Activated CD8-positive, alpha-beta memory T cell treated with anti-CD3 and anti-CD28 coated beads for 24 hours (primary cell): Measurements from ENCODE around the gene RAI1.

ENCODE experiments used
- DNase-seq: peaks from one replicate; pipeline ENCODE4 v3.0.0-alpha.2; 2020

The RAI1 gene

GRCh38 chr17:17700251-17700969 lies 19.2 kb downstream of the RAI1 start:
- DNase-seq, result no peak

DNA sequence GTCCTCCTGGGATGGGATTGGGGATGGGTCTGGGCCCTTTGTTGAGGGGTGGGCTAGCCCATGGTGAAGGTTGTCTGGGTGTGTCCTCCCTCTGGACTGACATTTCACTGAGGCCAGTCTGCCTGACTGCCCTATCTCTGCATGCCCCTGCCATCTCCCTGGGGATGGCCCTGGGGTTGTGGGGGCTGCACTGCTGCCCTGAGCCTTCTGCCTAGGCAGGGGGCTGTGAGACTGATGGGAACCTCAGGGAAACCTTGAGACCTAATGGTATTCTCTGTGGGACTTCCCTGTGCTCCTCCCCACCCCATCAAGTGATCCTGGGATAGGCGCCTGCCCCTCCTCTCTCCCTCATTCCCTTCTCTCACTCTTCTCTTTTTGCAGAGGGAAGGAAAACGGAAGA lies 19.9 kb downstream of the RAI1 start:
- no peak for DNase-seq

DNA sequence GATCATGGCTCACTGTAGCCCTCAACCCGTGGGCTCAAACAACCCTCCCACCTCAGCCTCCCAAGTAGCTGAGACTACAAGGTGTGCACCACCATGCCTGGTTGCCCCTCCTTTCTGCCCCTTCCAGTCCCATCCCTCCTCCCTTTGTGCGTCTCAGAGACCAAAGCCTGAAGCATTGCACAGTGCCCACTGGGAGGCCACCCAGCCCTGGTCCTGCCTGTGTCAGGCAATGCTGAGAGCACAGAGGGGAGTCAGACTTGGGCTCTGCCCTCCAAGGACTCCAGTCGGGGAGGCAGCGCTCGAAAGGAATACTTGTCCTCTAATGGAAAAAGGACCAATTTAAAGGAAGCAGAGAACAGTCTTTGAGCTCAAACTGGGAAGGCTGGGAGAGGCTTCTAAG lies 20.4 kb downstream of the RAI1 start:
- no peak for DNase-seq

GRCh38 chr17:17702449-17703139 lies 21.3 kb downstream of the RAI1 start:
- no peak for DNase-seq

GRCh38 chr17:17703140-17703919 lies 22.1 kb downstream of the RAI1 start:
- DNase-seq, result no peak

- no peak for DNase-seq
Measured at GRCh38 chr17:17704931-17705330, 23.7 kb downstream of the RAI1 start.

DNA sequence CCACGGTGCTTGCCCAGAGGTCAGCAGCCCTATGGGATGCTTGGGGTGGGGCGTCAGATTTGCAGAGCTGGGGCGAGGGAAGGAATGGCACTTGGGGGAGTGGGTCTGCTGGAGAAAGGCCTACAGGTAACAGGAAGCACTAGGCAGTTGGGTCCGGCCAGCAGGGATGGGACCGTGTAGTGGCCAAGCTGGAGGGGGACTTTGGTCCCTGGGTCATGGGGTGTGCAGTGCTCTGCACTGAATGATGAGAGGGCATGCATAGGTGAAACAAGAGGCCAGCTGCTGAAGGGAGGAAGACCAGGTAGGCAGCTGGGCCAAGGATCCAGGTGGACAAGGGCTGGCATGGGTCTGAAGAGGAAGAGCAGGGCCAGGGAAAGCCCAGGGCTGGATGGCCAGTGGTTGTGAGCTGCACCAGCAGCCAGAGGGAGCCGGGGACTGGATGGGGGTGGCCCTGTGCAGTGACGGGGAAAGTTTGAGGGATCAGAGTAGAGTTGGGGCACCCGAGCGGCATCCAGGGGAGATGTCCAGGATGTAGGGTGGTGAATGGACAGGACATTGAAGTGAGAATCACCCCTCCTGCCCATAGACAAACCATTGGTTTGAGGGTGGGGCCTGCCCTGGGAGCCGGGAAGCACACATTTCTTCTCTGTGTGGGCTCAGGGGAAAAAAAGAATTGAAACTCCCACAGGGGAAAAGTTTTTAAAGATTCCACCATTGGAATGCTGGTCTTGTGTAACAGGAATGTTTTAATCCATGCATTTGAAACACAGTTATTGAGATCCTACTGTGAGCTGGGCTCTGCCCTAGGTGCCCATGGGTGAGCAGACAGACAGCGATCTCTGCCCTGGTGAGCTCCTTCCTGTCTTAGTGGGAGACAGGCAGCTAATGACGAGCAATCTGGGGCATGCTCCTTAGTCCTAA lies 25.1 kb downstream of the RAI1 start:
- DNase-seq, result no peak

GRCh38 chr17:17708295-17708694 lies 27.0 kb downstream of the RAI1 start:
- DNase-seq, result no peak

- no peak for DNase-seq
Measured at GRCh38 chr17:17708816-17709215, 27.6 kb downstream of the RAI1 start.

DNA sequence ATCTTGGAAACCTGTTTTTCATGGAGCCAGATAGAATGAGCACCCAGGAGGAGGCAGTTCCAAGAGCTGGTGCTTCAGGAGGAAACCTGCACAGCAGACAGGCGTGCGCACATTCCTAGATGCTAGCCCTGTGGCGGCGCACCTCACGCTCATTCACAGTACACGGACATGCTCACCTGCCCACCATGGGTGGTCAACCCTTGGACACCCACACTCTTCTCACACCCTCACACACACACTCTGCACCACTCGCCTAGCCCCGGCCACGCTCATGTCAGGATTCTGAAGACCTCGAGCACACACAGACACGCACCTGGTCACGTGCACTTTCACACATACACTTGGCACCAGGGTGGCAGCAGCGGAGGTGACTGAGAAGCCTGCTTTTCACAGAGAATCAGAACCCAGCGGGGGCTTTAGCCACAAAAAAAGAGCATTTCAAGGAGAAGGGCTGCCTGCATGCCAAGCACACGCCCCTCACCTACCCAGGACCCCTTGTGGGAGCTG lies 28.6 kb downstream of the RAI1 start:
- DNase-seq, result no peak

- no peak for DNase-seq
Measured at GRCh38 chr17:17710355-17710727, 29.1 kb downstream of the RAI1 start.

DNA sequence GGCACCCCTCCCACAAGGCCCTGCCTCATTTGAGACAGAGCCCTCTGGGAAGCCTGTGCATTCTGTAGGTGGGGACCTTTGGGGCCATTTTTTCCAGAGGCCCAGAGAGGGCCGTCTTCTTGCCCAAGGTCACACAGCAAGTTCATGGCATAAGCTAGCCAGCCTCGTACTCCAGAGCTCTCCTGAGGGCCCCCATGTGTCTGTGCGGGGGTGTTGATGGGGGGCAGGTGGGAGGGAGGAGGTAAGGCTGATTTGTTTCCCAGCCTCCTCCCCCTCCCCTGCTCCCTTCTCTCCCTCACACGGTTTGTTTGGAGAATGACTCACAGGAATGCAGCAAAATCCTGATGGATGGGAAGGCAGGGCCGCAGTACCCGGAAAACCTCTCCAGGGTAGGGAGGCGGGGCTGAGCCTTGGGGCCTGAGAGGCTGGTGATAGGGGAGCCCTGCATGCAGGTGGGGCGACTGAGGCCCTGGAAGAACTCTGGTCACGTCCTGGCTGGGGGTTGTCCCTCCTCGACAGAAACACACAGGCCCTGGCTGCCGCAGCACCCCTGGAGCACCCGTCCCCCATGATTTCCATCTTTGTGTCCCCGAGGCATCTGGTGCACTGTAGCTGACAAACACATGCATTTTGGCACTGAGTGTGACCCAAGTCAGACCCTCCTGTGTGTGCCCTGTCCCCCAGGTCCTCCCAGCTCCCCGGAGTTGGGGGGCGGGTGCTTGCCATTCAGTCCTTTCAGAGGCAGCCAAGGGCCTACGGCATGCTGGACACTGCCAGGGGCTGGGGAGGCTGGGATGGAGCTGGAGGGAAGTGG lies 29.7 kb downstream of the RAI1 start:
- DNase-seq, result no peak

- no peak for DNase-seq
Measured at GRCh38 chr17:17711641-17712162, 30.4 kb downstream of the RAI1 start.

DNA sequence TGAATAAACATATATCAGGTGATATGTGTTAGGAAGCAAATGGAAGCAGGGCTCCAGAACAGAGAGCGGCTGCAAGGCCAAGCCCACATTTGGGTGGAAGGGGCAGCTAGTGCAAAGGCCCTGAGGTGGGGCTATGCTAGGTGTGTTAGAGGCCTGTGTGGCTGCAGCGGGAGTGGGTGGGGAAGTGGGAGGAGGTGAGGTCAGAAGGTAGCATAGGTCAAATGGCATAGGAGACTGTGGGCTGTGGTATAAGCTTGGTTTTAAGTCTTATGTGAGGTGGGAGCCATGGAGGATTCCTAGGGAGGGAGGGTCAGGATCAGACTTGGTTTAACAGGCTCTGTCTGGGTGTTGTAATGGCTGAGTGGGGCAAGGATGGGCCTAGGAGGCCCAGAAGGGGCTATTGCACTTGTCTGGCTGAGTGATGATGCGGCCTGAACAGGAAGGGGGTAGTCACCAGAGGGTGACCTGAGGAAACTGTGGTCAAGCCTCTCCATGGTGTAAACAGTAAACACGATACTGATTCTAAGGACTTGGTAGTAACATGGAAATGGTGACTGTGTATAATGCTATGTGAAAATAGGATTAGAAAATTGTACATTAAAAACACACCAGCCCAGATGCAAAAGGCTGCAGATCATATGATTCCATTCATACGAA lies 31.1 kb downstream of the RAI1 start:
- DNase-seq, result no peak

GRCh38 chr17:17713839-17714238 lies 32.6 kb downstream of the RAI1 start:
- no peak for DNase-seq

GRCh38 chr17:17714261-17714866 lies 33.1 kb downstream of the RAI1 start:
- DNase-seq, result no peak

DNA sequence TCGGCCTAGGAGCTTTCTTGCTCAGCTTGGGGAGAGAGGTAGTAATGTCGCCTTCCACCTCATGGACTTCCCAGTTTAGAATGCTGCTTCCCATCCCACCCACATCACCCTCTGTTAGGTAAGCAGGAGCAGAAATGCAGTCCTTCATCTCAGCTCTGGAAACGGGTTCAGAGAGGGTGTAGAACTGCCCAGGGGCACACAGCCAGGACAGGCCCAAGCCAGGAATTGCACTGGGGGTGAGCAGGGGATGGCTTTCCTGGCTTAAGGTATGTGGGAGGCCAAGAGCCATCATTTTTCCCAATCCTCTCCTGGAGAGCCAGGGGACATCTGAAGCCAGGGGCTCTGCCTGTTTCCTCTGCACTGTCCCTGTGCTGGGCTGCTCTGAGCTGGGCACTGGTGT lies 33.6 kb downstream of the RAI1 start:
- no peak for DNase-seq

GRCh38 chr17:17716837-17717523 lies 35.7 kb downstream of the RAI1 start:
- no peak for DNase-seq

- no peak for DNase-seq
Measured at GRCh38 chr17:17718251-17718650, 37.0 kb downstream of the RAI1 start.
